HG02943 (cell line): ENCODE results near the gene CHD3.
A peak's percentile ranks its signal among the peaks of the same experiment; 100 is the strongest.

Source experiments
- ATAC-seq: cut with Tn5 transposase; IDR thresholded peaks from one replicate; pipeline ENCODE4 v1.9.1; 2021; ENCODE audit warnings: mild to moderate bottlenecking, low read depth, moderate library complexity; ENCODE audit not compliant: unreplicated experiment

The CHD3 gene

GRCh38 chr17:7888184-7888920 lies at the start of gene CHD3:
CHD3 (plus strand) TSS chr17:7888789; CDS start chr17:7889001, 212 bp downstream.
- ATAC-seq = no peak

- no peak for ATAC-seq
Observed at GRCh38 chr17:7839190-7839875, 49.3 kb upstream of the CHD3 start.

DNA sequence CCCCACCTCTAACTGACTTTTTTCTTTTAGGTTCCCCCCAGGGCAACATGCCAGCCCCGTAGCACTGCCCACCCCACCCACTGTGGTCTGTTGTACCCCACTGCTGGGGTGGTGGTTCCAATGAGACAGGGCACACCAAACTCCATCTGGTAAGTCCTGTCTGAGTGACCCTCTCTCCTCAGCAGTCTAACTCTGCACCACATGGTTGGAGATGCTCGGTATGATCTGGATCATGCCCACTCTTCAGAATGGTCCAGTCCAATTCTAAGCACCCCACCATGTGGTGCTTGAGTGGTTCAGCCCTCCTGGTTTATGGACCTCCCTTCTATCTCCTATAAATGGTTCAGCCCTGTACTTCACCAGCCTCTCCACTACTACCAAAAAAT lies 48.7 kb upstream of the CHD3 start:
- no peak for ATAC-seq

- ATAC-seq = no peak
Observed at GRCh38 chr17:7840441-7840840, 48.1 kb upstream of the CHD3 start.

DNA sequence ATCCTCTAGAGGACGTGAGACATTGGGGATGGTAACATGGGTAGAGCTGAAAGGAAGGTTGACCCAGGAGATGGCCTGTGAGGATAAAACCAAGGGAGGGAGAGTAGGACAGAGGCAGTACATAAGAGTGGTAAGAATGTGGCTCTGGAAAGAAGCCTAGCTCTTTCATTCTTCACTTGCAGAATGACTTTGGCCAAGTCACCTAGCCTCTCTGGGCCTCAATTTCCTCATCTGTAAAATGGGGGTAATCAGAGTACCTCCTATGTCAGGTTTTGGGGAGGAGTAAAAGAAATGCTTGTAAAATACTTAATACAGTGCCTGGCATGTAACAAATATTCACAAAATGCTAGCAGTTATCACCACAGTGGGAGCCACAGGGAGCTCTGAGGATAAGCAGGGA lies 47.7 kb upstream of the CHD3 start:
- ATAC-seq = no peak

GRCh38 chr17:7841396-7841914 lies 47.1 kb upstream of the CHD3 start:
- no peak for ATAC-seq

DNA sequence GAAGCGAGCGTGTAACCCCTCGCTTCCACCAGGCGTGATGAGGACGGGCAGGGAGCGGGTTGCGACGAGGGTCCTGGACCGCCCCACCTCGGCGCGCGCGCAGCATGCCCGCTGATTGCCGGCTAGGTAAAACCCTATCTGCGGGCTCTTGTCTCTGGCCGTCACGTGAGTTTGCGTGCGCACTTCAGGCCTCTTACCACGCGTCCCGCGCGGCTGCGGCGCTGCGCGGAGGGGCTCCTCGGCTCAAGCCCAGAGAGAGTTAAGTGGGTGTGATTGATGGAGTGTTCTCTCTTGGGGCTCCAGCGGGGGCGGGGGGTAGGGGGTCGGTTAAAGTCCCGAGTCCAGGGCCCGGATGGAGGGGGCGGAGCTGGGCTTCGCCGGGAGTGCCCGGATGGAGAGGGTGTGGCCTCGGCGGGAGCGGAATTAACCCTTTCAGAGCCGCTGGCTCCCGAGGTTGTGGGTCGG lies 46.6 kb upstream of the CHD3 start:
- ATAC-seq = no peak

DNA sequence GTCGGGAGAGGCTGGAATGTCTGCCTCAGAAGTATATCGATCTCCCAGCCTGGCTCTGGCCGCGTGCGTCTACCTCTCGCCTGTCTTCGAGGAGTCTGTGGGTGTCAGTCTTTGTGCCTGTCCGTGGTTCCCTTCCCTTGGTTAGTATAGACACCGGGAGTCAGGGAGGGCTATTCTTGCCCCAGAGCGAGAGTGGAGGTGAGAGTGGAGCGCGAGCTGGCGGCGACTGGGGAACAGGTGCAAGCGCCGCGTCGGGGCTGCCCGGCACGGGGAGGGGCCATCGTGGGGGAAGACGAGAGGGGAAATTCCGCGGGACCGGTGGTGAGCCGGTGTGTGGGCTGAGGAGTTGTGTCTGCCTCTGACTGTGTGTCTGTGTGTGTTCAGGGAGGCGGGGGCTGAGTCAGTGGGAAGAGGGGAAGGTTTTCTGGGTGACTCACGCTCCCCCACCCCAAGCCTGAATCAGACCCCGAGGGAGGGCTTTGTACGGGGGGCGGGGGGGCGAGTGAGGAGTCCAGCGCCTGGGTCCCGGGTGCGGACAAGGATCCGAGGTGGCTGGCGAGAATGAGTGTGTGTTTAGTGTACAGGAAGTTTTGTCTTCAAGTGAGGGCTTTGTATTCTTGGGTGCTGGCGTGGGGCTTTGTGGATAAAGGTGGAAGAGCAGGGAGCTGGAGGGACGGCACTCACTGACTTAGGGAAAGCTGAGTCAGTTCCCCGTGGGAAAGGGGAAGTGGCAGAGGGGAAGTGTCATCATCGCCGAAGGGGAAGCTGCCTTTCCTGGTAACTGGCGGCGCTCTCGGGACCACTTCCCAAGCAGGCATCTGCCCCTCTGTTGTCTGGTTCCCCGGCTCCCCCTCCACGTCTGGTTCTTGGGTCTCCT lies 46.0 kb upstream of the CHD3 start:
- no peak for ATAC-seq

DNA sequence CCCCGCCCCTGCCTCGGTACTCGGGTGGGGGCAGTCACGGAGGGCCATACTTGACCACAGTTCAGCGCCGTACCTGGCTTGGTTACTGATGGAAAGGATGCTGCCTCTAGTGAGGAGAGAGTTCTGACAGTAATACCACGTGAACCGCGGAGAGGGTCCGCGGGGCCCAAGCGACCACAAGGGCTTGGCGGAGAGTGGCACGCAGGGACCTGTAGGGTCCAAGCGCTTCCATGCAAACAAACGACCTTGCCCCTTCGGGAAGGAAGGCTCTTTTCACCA lies 45.4 kb upstream of the CHD3 start:
- no peak for ATAC-seq

DNA sequence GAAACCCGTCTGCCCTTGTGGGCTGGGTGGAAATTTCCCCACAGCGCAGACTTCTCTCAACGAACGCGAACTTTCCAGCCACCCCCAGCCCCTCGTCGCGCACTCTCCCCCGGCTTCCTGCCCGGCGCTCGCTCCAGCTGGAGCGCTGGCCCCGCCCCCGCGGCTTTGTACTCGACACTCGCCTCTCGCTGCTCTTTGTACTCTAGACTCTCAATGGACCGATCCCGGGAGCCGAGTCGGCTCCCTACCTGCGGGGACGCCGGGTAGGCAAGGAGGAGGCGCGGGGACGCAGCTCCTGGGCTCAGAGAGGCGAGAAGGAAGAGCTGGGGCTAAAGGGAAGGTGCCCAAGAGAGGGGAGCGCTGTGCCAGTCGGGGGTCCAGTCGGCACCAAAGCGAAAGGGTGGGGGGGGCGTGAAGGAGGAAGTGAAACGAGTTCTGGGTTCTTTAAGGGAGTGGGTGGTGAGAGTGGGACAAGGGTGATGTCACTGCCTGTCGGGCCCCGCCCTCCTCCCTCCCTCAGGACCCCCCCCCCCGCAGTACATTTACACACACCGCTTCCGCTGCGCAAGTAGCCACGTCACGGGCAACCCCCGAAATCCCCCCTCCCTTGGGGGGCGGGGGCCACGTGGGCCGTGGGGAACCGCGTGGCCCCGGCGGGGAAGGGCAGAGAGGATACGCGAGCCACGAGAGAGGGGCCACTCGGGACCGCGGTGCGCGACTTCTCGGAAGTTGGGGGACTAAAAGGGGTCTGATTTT lies 44.9 kb upstream of the CHD3 start:
- ATAC-seq = peak; percentile 34

DNA sequence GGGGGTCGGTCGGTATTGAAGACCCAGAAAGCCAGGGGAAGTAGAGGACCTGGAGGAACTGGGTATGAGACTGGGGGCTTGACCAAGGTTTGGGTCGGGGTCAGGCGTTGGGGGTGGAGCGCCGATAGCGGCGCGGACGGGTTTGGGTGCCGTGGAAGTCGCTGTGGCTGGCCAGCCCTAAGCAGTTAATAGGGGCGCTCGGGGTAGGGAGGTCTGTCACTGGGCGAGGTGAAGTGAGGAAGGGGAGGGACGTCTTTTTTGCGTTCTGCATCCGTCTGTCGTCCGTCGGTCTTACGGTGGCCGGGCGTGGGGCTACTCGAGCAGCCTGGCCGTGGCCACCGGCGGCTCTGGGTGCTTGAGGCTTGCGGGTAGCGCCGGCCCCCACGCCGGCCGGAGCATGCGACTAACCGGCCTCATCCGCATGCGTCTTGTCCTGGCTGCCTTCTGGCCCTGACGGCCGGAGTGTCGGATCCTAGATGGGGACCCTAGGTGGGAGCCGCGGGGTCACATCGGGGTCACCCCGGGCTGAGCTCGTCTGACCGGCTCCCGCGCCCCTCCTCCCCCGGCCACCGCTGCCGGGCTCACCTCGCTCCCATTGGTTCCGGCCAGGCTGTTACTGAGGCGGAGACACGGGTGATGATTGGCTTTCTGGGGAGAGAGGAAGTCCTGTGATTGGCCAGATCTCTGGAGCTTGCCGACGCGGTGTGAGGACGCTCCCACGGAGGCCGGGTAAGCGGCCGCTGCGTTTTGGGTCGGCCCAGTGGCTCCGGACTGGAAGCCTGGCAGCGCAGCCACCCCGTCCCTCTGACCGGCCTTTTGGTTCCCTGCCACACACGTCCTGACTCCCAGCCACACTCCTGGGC lies 44.1 kb upstream of the CHD3 start:
- ATAC-seq = peak; percentile 44

DNA sequence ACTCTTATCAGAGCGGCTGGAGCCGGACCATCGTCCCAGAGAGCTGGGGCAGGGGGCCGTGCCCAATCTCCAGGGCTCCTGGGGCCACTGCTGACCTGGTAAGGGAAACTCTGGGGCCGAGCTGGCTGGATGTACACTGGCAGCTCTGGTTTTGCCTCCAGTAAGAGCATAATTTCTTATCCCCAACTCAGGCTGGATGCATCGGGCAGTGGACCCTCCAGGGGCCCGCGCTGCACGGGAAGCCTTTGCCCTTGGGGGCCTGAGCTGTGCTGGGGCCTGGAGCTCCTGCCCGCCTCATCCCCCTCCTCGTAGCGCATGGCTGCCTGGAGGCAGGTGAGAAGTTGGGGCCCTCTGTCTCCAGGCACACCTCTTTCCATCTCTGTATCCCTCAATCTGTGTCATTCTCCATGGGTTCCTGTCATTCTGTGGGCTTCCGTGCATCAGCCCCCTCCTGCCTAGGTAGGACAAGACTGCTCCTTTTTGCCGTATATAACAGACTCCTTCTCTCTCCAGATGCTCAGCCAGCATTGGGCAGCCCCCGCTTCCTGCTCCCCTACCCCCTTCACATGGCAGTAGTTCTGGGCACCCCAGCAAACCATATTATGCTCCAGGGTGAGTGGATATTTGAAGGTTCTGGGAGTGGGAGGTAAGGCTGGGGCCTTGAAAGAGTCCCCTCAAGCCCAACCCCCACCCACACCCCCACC lies 43.1 kb upstream of the CHD3 start:
- ATAC-seq = no peak

- ATAC-seq = no peak
Observed at GRCh38 chr17:7846063-7846735, 42.4 kb upstream of the CHD3 start.

GRCh38 chr17:7846765-7847661 lies 41.6 kb upstream of the CHD3 start:
- ATAC-seq = no peak

GRCh38 chr17:7848131-7848579 lies 40.4 kb upstream of the CHD3 start:
- ATAC-seq = no peak

DNA sequence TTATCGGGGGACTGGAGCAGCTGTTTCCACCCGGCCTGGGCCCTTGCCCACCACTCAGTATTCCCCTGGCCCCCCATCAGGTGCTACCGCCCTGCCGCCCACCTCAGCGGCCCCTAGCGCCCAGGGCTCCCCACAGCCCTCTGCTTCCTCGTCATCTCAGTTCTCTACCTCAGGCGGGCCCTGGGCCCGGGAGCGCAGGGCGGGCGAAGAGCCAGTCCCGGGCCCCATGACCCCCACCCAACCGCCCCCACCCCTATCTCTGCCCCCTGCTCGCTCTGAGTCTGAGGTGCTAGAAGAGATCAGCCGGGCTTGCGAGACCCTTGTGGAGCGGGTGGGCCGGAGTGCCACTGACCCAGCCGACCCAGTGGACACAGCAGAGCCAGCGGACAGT lies 39.9 kb upstream of the CHD3 start:
- ATAC-seq = no peak

DNA sequence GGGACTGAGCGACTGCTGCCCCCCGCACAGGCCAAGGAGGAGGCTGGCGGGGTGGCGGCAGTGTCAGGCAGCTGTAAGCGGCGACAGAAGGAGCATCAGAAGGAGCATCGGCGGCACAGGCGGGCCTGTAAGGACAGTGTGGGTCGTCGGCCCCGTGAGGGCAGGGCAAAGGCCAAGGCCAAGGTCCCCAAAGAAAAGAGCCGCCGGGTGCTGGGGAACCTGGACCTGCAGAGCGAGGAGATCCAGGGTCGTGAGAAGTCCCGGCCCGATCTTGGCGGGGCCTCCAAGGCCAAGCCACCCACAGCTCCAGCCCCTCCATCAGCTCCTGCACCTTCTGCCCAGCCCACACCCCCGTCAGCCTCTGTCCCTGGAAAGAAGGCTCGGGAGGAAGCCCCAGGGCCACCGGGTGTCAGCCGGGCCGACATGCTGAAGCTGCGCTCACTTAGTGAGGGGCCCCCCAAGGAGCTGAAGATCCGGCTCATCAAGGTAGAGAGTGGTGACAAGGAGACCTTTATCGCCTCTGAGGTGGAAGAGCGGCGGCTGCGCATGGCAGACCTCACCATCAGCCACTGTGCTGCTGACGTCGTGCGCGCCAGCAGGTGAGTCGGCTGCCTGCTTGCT lies 39.3 kb upstream of the CHD3 start:
- no peak for ATAC-seq
